NT2/D1 (cell line): ENCODE measurements around the gene AAMDC.
"Not testable (repeated sequence)": the region's sequence is repeated elsewhere in the genome, so short reads cannot be mapped to it uniquely, and the experiment has no call there.

ENCODE experiments used
- SUZ12 ChIP-seq: IDR thresholded peaks from 2 replicates; pipeline ENCODE4 v1.6.1; 2011; ENCODE audit not compliant: insufficient read length, insufficient read depth; ENCODE audit errors: extremely low read depth
- ZNF274 ChIP-seq: IDR thresholded peaks from 2 replicates; pipeline ENCODE4 v1.6.1; 2011; ENCODE audit warnings: mild to moderate bottlenecking, low read depth, low read length

DNA sequence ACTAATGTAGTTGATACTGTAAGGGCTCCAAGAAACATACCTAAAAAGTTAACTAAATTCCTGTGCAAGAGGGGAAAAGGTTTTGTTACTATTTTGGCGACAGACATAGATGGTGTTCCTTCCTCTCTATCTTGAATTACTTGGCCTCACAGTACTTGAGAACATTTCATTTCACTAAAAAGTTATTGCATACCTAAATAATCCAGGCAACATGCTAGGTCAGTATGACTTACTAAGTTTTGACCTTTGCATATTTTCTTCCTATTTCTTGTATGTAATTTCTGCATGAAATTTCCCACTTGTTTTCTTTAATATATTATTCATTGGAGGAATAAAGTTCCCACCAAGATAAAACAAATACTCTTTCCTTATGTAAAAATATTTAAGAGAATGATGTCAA is 74.0 kb downstream of the AAMDC start:
- TF ChIP-seq ZNF274, SUZ12: not testable (repeated sequence)
